ENCODE data around the gene COX15. TPM values are rescaled to one million over a fixed set of nuclear protein-coding genes. Genes with fewer than 3 reads are reported as not detected.
A peak's percentile ranks its signal among the peaks of the same experiment; 100 is the strongest.

Gene COX15
- total and polyA plus RNA-seq, 2 of the 8 experiments (the other 6 are each of a cell fraction or from before 2014, with no cell fraction given), result 17.5 to 36.6 TPM

- POLR2A ChIA-PET (ENCODE audit: partially characterized antibody), result interaction anchor here (0.8 to 2.6 kb wide), 13 partner anchors 9 to 498 kb away, joined by 3 to 11 read pairs (median 6); partner anchors contain the start of genes CHUK, ENTPD7 and GOT1
- Histone ChIP-seq H4K8ac (ENCODE audit: extremely low read depth, insufficient read depth, low read length) (peak overlapping the region; percentile 98; the same call in 1 of the 2 replicates), H3K27me3 (replicated peaks in 1 of 4; ENCODE audit: control insufficient read depth in 3 of 4, extremely low read depth in 1 of 4, insufficient read depth in 3 of 4, low read length in 3 of 4) (no peaks in the 10 kb centered on the region), H4K20me1 (replicated peaks in 1 of 2; ENCODE audit: control insufficient read depth in 1 of 2, insufficient read depth in 2 of 2, low read length in 2 of 2) (no peaks in the 10 kb centered on the region), H3K4me3 (ENCODE audit: extremely low read depth in 1 of 4, insufficient read depth in 2 of 4, low read depth in 3 of 4, low read length in 4 of 4) (peak overlapping the region; percentile 91 to 97 (median 93)), H3K23ac (ENCODE audit: insufficient read length) (no peak overlapping the region), H3K9me3 (ENCODE audit: insufficient read depth in 2 of 2, low read depth in 1 of 2, low read length in 1 of 2) (no peaks in the 10 kb centered on the region), H3K4me1 (replicated peaks in 1 of 4; ENCODE audit: control insufficient read depth in 3 of 4, insufficient read depth in 4 of 4, low read length in 3 of 4) (no peaks in the 10 kb centered on the region), H2BK5ac (ENCODE audit: low read depth, low read length) (peak overlapping the region; percentile 89), H3K79me2 (ENCODE audit: control insufficient read depth in 1 of 2, insufficient read depth in 2 of 2, low read length in 2 of 2) (peaks cover 0 to 22% of the 10 kb centered on the region in 2 experiments; a peak in 2 of 4 replicates), H2AFZ (ENCODE audit: low read length) (peak overlapping the region; percentile 31; the same call in 1 of the 2 replicates), H2BK120ac (replicated peaks; ENCODE audit: low read depth, low read length) (no peak overlapping the region), H3K23me2 (ENCODE audit: low read depth, low read length) (no peaks in the 10 kb centered on the region), H3K56ac (replicated peaks; ENCODE audit: insufficient read length, low read depth, low read length) (peak overlapping the region; percentile 19), H2BK15ac (ENCODE audit: low read length) (no peak overlapping the region), H2BK12ac (ENCODE audit: low read depth, low read length) (no peak overlapping the region), H3K4ac (replicated peaks; ENCODE audit: insufficient read length, low read depth, low read length) (no peak overlapping the region), H3K14ac (ENCODE audit: insufficient read length) (no peak overlapping the region), H3K79me1 (ENCODE audit: low read depth, low read length) (peaks cover 2% of the 10 kb centered on the region; the same call in 1 of the 2 replicates), H3K27ac (ENCODE audit: low read depth, low read length) (peak overlapping the region; percentile 67), H3K4me2 (ENCODE audit: insufficient read depth in 1 of 2, low read depth in 2 of 2, low read length in 2 of 2) (peak overlapping the region; percentile 64 to 67), H2AK5ac (ENCODE audit: low read depth, low read length) (no peak overlapping the region), H4K5ac (ENCODE audit: insufficient read length, low read depth, low read length) (peak overlapping the region; percentile 99), H4K91ac (replicated peaks; ENCODE audit: insufficient read length, low read length) (peak overlapping the region; percentile 96), H3K9ac (replicated peaks in 1 of 4; ENCODE audit: extremely low read depth in 1 of 4, low read depth in 3 of 4, low read length in 3 of 4) (peak overlapping the region; percentile 79 to 87 (median 84)), H2BK20ac (ENCODE audit: low read length) (0 out of 2 replicates have a peak overlapping the region, but pooled peaks have one; percentile 32), H3K36me3 (ENCODE audit: control insufficient read depth in 2 of 4, insufficient read depth in 4 of 4, low read length in 3 of 4) (peaks cover 2 to 17% (median 10%) of the 10 kb centered on the region in 4 experiments; a peak in 7 of 8 replicates), H3K18ac (ENCODE audit: extremely low read depth, low read length) (peak overlapping the region; percentile 80)
- FAIRE-seq, result no peak
- WGBS, 2 experiments (ENCODE audit: extremely low coverage in 1 of 2, insufficient coverage in 1 of 2, insufficient read length in 1 of 2, insufficient replicate concordance in 2 of 2, low coverage in 1 of 2, low lambda C conversion rate in 2 of 2, missing lambda C conversion rate in 1 of 2), result 7% methylated on average over 16 of the region's 16 CpGs; no CpG with 5 or more reads in 1 of the 2 experiments
- CTCF ChIA-PET (ENCODE audit: partially characterized antibody), result interaction anchor here (0.8 to 1.5 kb wide), 5 partner anchors 10 to 295 kb away, joined by 3 to 8 read pairs (median 3); no protein-coding TSS in a partner anchor
- DNase-seq (ENCODE audit: low read depth in 1 of 2, low spot score in 2 of 2), result no peak
- TF ChIP-seq TCF12 (IDR thresholded peaks at IDR 0.05; ENCODE audit: low read depth, low read length) (no peak), RXRA (IDR thresholded peaks at IDR 0.05; ENCODE audit: insufficient read depth, low read depth, low read length) (no peak), MAX (IDR thresholded peaks at IDR 0.05) (no peak; the same call in 1 of the 2 replicates), POLR2AphosphoS5 (IDR thresholded peaks at IDR 0.05; ENCODE audit: low read depth, low read length) (no peak), SAP30 (IDR thresholded peaks at IDR 0.05; ENCODE audit: insufficient read depth, insufficient replicate concordance, low read length) (peak; percentile 64), CHD2 (IDR thresholded peaks at IDR 0.05; ENCODE audit: low read length) (no peak), KDM4A (IDR thresholded peaks at IDR 0.05; ENCODE audit: low read depth, low read length, severe bottlenecking) (peak; percentile 60), JUND (IDR thresholded peaks at IDR 0.05; ENCODE audit: low read length) (no peak)
Observed at GRCh38 chr10:99731306-99732032, 458 bp downstream of the COX15 start.
